Measurements from ENCODE around the gene NLRC4. TPM values are rescaled to one million over a fixed set of nuclear protein-coding genes. Genes with fewer than 3 reads are reported as not detected.

Gene NLRC4
- total and polyA plus RNA-seq, 2 donors (not counting 3 experiments of a cell fraction or from before 2014, with no cell fraction given): not detected

DNA sequence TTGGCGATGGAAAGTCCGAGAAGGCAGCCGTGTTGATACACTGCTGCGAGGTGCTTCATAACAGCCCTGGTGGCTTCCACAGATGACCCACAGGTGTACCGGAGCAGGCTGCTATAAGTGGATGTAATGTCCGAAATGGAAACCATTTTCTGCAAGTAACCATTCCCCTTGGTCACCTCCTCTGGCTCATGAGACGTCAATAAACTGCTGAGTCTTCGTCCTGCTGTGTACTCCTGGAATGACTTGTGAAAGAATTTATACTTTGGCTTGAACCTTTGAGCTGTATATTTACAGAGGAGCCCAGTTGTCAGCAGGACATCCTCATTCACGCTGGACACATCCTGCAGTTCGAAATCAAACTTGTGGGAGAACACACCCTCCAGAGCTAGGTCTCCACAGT is 14.4 kb downstream of the NLRC4 start:
- POLR2A ChIA-PET: no interaction called here
- CTCF ChIA-PET: no interaction called here
- dilution Hi-C loops (cut with MboI; ENCODE audit: extremely low pct_ligation_motif_present, low sequenced_read_pairs) (no loop called here), intact Hi-C loops (cut with micrococcal nuclease) (no loop called here)
- Histone ChIP-seq H3K9me1 (replicated peaks; ENCODE audit: control insufficient read depth, extremely low read depth, insufficient read depth, low read length) (no peaks in the 10 kb centered on the region), H3K9me3 (replicated peaks; ENCODE audit: control insufficient read depth, insufficient read depth, low read length) (no peaks in the 10 kb centered on the region), H3K4me1 (ENCODE audit: control insufficient read depth, extremely low read depth, insufficient read depth, low read length) (no peaks in the 10 kb centered on the region), H3K9ac (replicated peaks; ENCODE audit: extremely low read depth, insufficient read depth, low read length) (no peak overlapping the region), H3K79me2 (ENCODE audit: control insufficient read depth, insufficient read depth, low read length) (no peaks in the 10 kb centered on the region), H4K20me1 (replicated peaks; ENCODE audit: control insufficient read depth, extremely low read depth, insufficient read depth, low read length) (no peaks in the 10 kb centered on the region), H3K4me2 (ENCODE audit: insufficient read depth, low read length) (no peak overlapping the region), H3K36me3 (ENCODE audit: control insufficient read depth in 2 of 2, extremely low read depth in 1 of 2, insufficient read depth in 2 of 2, low read length in 2 of 2) (no peaks in the 10 kb centered on the region), H3K27me3 (ENCODE audit: control insufficient read depth in 2 of 2, insufficient read depth in 2 of 2, low read length in 2 of 2) (no peaks in the 10 kb centered on the region), H3K27ac (ENCODE audit: insufficient read depth, low read depth, low read length) (no peak overlapping the region), H3K4me3 (replicated peaks in 1 of 3; ENCODE audit: insufficient read depth in 1 of 3, low read depth in 1 of 3, low read length in 3 of 3) (no peak overlapping the region), H2AFZ (ENCODE audit: low read depth, low read length) (no peak overlapping the region)
- TF ChIP-seq EZH2 (IDR thresholded peaks at IDR 0.05; ENCODE audit: borderline replicate concordance, low read depth, low read length, severe bottlenecking) (no peak), CTCF (IDR thresholded peaks at IDR 0.05; ENCODE audit: extremely low read depth in 1 of 2, insufficient read depth in 1 of 2, low read depth in 1 of 2, low read length in 2 of 2) (no peak), GATA2 (IDR thresholded peaks at IDR 0.05; ENCODE audit: insufficient read depth, insufficient read length, low read depth, low read length) (no peak), FOS (IDR thresholded peaks at IDR 0.05; ENCODE audit: borderline replicate concordance, insufficient read depth, low read length) (no peak), MYC (IDR thresholded peaks at IDR 0.05; ENCODE audit: low read depth, low read length) (no peak), POLR2A (IDR thresholded peaks at IDR 0.05; ENCODE audit: low read depth, low read length) (no peak), POLR2AphosphoS5 (IDR thresholded peaks at IDR 0.05; ENCODE audit: insufficient read depth, low read depth, low read length) (no peak), MAX (IDR thresholded peaks at IDR 0.05; ENCODE audit: insufficient read depth, insufficient read length) (no peak), JUN (IDR thresholded peaks at IDR 0.05; ENCODE audit: borderline replicate concordance, insufficient read depth, insufficient read length, low read depth) (no peak)
- no peak for FAIRE-seq
- DNase-seq (ENCODE audit: low read depth, low spot score): no peak
- BruUV-seq (replicated peaks): no TSS peak
